PC-9 (cell line): Measurements from ENCODE around the gene PDK2. TPM values are rescaled to one million over a fixed set of nuclear protein-coding genes. Genes with fewer than 3 reads are reported as not detected.
A peak's percentile ranks its signal among the peaks of the same experiment; 100 is the strongest.

Experiments
- BruUV-seq: library from RNA; stranded (reverse); fragments of 400-500 nt; replicated peaks from 2 replicates; lab custom pipeline; 2021; lab: Mats Ljungman, UMichigan
- CTCF ChIA-PET: fragments of 300-600 bp; sonication (Branson Sonifier 250); formaldehyde crosslinking; loops from one replicate; lab custom pipeline; 2022; ENCODE audit warnings: antibody characterized with exemption; lab: Charles Lee
- POLR2A ChIA-PET: fragments of 300-600 bp; sonication (Branson Sonifier 250); formaldehyde crosslinking; loops from one replicate; lab custom pipeline; 2022; ENCODE audit warnings: antibody characterized with exemption; ENCODE audit not compliant: unreplicated experiment; lab: Charles Lee
- DNase-seq, 2 experiments: peaks; one replicate each; pipeline versions ENCODE4 v3.0.0 to v3.0.0-alpha.2; 2015 to 2022; ENCODE audit warnings: mixed read lengths in 1 of 2
- H2AFZ ChIP-seq: fragments of 200-600 bp; sonication (generic); 2 replicates; pipeline ENCODE4 v1.8.1; 2017; ENCODE audit warnings: antibody characterized with exemption
- H3F3A ChIP-seq: fragments of 200-600 bp; sonication (generic); 2 replicates; pipeline ENCODE4 v1.8.1; 2017; ENCODE audit warnings: antibody characterized with exemption, mild to moderate bottlenecking, low read depth; ENCODE audit not compliant: insufficient read depth
- H3K27ac ChIP-seq: fragments of 200-600 bp; sonication (generic); 2 replicates; pipeline ENCODE4 v1.6.1; 2016; ENCODE audit warnings: mixed run types
- H3K27me3 ChIP-seq: fragments of 200-600 bp; sonication (generic); 2 replicates; pipeline ENCODE4 v1.6.1; 2016; ENCODE audit warnings: low read depth, mixed run types; ENCODE audit not compliant: insufficient read depth
- H3K36me3 ChIP-seq: fragments of 200-600 bp; sonication (generic); 2 replicates; pipeline ENCODE4 v1.6.1; 2016; ENCODE audit warnings: low read depth, mixed run types
- H3K4me1 ChIP-seq: fragments of 200-600 bp; sonication (generic); replicated peaks from 2 replicates; pipeline ENCODE4 v1.6.1; 2016; ENCODE audit warnings: mixed run types; ENCODE audit not compliant: insufficient read depth
- H3K4me2 ChIP-seq: fragments of 200-600 bp; sonication (generic); 2 replicates; pipeline ENCODE4 v1.6.1; 2017; ENCODE audit warnings: mixed run types
- H3K4me3 ChIP-seq: fragments of 200-600 bp; sonication (generic); 2 replicates; pipeline ENCODE4 v1.6.1; 2016; ENCODE audit warnings: mixed run types
- H3K79me2 ChIP-seq: fragments of 200-600 bp; sonication (generic); 2 replicates; pipeline ENCODE4 v1.6.1; 2017; ENCODE audit warnings: low read depth, mixed run types
- H3K9me2 ChIP-seq: fragments of 200-600 bp; sonication (generic); 2 replicates; pipeline ENCODE4 v1.8.1; 2017; ENCODE audit warnings: mild to moderate bottlenecking; ENCODE audit not compliant: insufficient read depth
- H3K9me3 ChIP-seq: fragments of 200-600 bp; sonication (generic); 2 replicates; pipeline ENCODE4 v1.8.1; 2016; ENCODE audit warnings: low read depth; ENCODE audit not compliant: insufficient read depth
- H4K20me1 ChIP-seq: fragments of 200-600 bp; sonication (generic); 2 replicates; pipeline ENCODE4 v1.8.1; 2017; ENCODE audit not compliant: insufficient read depth
- CTCF ChIP-seq: fragments of 200-600 bp; sonication (generic); conservative IDR thresholded peaks from 2 replicates; pipeline ENCODE4 v1.6.1; 2017; ENCODE audit warnings: mixed run types, antibody characterized with exemption, mild to moderate bottlenecking, moderate library complexity
- EZH2 ChIP-seq: fragments of 200-600 bp; sonication (generic); IDR thresholded peaks from 2 replicates; pipeline ENCODE4 v1.8.0; 2017; ENCODE audit warnings: antibody characterized with exemption, low read depth
- intact Hi-C: fragments of 100-400 bp; cut with micrococcal nuclease; formaldehyde crosslinking; loops from one replicate; pipeline ENCODE4 v1.10.0; 2022; ENCODE audit not compliant: unreplicated experiment
- total RNA-seq: library from RNA; stranded (reverse); gene quantifications from 2 replicates; pipeline ENCODE4 v1.2.3, GENCODE V29; 2021

Gene PDK2
- total RNA-seq, 1 experiment from 2014 or later: 58.7 TPM

GRCh38 chr17:50080827-50081226 is 14.3 kb upstream of the PDK2 start:
- POLR2A ChIA-PET: no interaction called here
- peaks cover 85% of the 10 kb centered on the region for H3K36me3 ChIP-seq
- peaks cover 34% of the 10 kb centered on the region; the same call in 1 of the 2 replicates for H3K79me2 ChIP-seq

GRCh38 chr17:50081757-50082156 is 13.4 kb upstream of the PDK2 start:
- ChIA-PET POLR2A (interaction anchor here (0.7 kb wide), 1 partner anchor 17 kb away, joined by 10 read pairs; no protein-coding TSS in a partner anchor), CTCF (no interaction called here)
- peaks cover 84% of the 10 kb centered on the region for H4K20me1 ChIP-seq
- peak overlapping the region; percentile 23 for H3K27ac ChIP-seq
- no peak overlapping the region for H2AFZ ChIP-seq
- no peak overlapping the region for H3K4me2 ChIP-seq
- peaks cover 77% of the 10 kb centered on the region for H3K36me3 ChIP-seq
- TF ChIP-seq CTCF (no peak), EZH2 (no peak)
- H3K4me3 ChIP-seq: no peak overlapping the region
- no peaks in the 10 kb centered on the region for H3K27me3 ChIP-seq
- H3K9me2 ChIP-seq: no peaks in the 10 kb centered on the region
- no peak for DNase-seq
- H3K9me3 ChIP-seq: no peaks in the 10 kb centered on the region
- intact Hi-C loops: loop anchor here (10.0 kb wide), 1 partner anchor 507 kb away; the partner anchor contains the start of gene NXPH3
- no TSS peak for BruUV-seq
- H3K79me2 ChIP-seq: peaks cover 28% of the 10 kb centered on the region; the same call in 1 of the 2 replicates
- peaks cover 93% of the 10 kb centered on the region for H3F3A ChIP-seq
- no peaks in the 10 kb centered on the region for H3K4me1 ChIP-seq

More at GRCh38 chr17:50080827-50081226, 14.3 kb upstream of the PDK2 start:
- intact Hi-C loops: loop anchor here (10.0 kb wide), 1 partner anchor 506 kb away; the partner anchor contains the start of gene NXPH3
- Histone ChIP-seq H4K20me1 (peaks cover 87% of the 10 kb centered on the region), H2AFZ (no peak overlapping the region), H3K27me3 (no peaks in the 10 kb centered on the region), H3K9me2 (no peaks in the 10 kb centered on the region), H3K4me1 (no peaks in the 10 kb centered on the region), H3K4me2 (no peak overlapping the region), H3F3A (peaks cover 96% of the 10 kb centered on the region), H3K27ac (peak overlapping the region; percentile 23; the same call in 1 of the 2 replicates), H3K4me3 (no peak overlapping the region), H3K9me3 (no peaks in the 10 kb centered on the region)
- DNase-seq: no peak
- BruUV-seq: no TSS peak
- CTCF ChIA-PET: no interaction called here
- no peak for TF ChIP-seq EZH2
- TF ChIP-seq CTCF: no peak

GRCh38 chr17:50087246-50087911 is 7.8 kb upstream of the PDK2 start:
- Histone ChIP-seq H3K36me3 (peaks cover 49% of the 10 kb centered on the region), H3F3A (peaks cover 93% of the 10 kb centered on the region), H4K20me1 (peaks cover 80% of the 10 kb centered on the region), H2AFZ (no peak overlapping the region), H3K9me2 (no peaks in the 10 kb centered on the region), H3K4me3 (no peak overlapping the region), H3K4me2 (no peak overlapping the region), H3K4me1 (no peaks in the 10 kb centered on the region), H3K27me3 (no peaks in the 10 kb centered on the region), H3K9me3 (no peaks in the 10 kb centered on the region), H3K27ac (no peak overlapping the region), H3K79me2 (peaks cover under 1% of the 10 kb centered on the region; the same call in 1 of the 2 replicates)
- ChIA-PET POLR2A (interaction anchor here (0.7 kb wide), 4 partner anchors 21 to 105 kb away, joined by 3 to 4 read pairs (median 4); no protein-coding TSS in a partner anchor), CTCF (interaction anchor here (0.9 to 1.0 kb wide), 2 partner anchors 12 to 25 kb away, joined by 3 read pairs; no protein-coding TSS in a partner anchor)
- peak; percentile 68 to 72 for DNase-seq
- TF ChIP-seq EZH2: no peak
- TF ChIP-seq CTCF: peak; percentile 97
- BruUV-seq: no TSS peak
- intact Hi-C loops: loop anchor here (1.0 to 10.0 kb wide), 5 partner anchors 33 to 513 kb away; partner anchors contain the start of gene NXPH3
